RWPE1 (cell line): ENCODE results near the gene SNRPB.

Source experiments
- CTCF ChIA-PET: fragments of 350-600 bp; sonication (Branson Sonifier 250); formaldehyde crosslinking; extraction: SDS; loops from one replicate; lab custom pipeline; 2021; lab: Yijun Ruan, JAX
- POLR2A ChIA-PET: fragments of 400-600 bp; formaldehyde crosslinking; extraction: SDS; loops from one replicate; lab custom pipeline; 2020; ENCODE audit warnings: antibody characterized with exemption; ENCODE audit not compliant: low non-redundant PET; lab: Yijun Ruan, JAX
- DNase-seq: peaks from one replicate; pipeline ENCODE4 v3.0.0; 2012; ENCODE audit warnings: low spot score
- H3K27ac ChIP-seq: fragments of 450-650 bp; 2 replicates; pipeline ENCODE4 v1.5.1; 2017
- TF ChIP-seq, protein P1 (sequence below): fragments of 450-650 bp; conservative IDR thresholded peaks from 2 replicates; pipeline ENCODE4 v1.5.1; 2017; ENCODE audit warnings: low read depth, mild to moderate bottlenecking

SNRPB gene

DNA sequence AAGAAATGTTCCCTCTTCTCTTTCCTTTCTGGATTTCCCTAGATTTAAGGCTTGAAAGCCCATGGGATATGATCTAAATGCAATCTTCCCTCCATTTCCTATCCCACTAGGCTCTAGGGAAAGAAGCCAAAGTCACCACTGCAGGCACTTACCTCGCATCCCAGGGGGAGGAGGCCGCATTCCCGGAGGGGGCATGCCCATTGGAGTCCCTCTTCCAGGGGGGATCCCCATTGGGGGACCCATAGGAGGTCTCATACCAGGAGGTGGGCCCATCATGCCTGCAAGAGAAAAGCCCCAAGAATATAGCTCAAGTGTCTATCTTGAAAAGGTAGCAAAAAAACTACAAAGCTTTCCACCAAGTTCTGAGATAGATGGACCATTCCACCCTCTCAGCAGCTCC, 8.1 kb downstream of the SNRPB start:
- no peak for DNase-seq
- ChIA-PET CTCF (interaction anchor here (0.9 kb wide), 1 partner anchor 211 kb away, joined by 3 read pairs; no protein-coding TSS in a partner anchor), POLR2A (no interaction called here)
- TF ChIP-seq, protein P1, sequence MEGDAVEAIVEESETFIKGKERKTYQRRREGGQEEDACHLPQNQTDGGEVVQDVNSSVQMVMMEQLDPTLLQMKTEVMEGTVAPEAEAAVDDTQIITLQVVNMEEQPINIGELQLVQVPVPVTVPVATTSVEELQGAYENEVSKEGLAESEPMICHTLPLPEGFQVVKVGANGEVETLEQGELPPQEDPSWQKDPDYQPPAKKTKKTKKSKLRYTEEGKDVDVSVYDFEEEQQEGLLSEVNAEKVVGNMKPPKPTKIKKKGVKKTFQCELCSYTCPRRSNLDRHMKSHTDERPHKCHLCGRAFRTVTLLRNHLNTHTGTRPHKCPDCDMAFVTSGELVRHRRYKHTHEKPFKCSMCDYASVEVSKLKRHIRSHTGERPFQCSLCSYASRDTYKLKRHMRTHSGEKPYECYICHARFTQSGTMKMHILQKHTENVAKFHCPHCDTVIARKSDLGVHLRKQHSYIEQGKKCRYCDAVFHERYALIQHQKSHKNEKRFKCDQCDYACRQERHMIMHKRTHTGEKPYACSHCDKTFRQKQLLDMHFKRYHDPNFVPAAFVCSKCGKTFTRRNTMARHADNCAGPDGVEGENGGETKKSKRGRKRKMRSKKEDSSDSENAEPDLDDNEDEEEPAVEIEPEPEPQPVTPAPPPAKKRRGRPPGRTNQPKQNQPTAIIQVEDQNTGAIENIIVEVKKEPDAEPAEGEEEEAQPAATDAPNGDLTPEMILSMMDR: no peak
- H3K27ac ChIP-seq: no peak overlapping the region

DNA sequence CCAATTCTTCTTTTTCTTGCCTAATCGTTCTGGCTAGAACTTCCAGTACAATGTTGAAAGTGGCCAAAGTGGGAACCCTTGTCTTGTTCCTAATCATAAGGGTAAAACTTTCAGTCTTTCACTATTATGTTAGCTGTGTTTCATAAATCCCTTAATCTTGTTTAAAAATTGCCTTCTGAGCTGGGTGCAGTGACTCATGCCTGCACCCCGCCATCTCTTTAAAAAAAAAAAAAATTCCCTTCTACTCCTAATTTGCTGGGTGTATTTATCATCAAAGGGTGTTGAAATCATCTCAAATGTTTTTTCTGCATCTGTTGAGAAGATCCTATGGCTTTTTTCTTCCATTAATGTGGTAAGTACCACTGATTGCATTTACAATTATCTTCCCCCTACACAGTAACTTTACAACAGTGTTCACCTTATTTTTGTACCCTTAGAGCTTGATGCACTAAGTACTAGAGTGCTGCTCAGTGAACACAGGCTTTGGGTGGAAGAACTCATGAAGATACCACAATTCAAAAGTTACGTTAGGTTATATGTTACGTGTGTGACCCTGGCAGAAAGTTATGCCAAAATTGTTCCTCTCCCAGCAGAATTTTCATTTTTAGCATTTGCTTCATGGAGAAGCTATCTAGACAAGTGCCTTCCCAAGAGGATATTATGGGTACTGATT, 9.7 kb downstream of the SNRPB start:
- TF ChIP-seq, protein P1: no peak
- ChIA-PET CTCF (interaction anchor here (0.7 kb wide), 1 partner anchor 741 kb away, joined by 3 read pairs; no protein-coding TSS in a partner anchor), POLR2A (no interaction called here)
- no peak for DNase-seq
- no peak overlapping the region for H3K27ac ChIP-seq

DNA sequence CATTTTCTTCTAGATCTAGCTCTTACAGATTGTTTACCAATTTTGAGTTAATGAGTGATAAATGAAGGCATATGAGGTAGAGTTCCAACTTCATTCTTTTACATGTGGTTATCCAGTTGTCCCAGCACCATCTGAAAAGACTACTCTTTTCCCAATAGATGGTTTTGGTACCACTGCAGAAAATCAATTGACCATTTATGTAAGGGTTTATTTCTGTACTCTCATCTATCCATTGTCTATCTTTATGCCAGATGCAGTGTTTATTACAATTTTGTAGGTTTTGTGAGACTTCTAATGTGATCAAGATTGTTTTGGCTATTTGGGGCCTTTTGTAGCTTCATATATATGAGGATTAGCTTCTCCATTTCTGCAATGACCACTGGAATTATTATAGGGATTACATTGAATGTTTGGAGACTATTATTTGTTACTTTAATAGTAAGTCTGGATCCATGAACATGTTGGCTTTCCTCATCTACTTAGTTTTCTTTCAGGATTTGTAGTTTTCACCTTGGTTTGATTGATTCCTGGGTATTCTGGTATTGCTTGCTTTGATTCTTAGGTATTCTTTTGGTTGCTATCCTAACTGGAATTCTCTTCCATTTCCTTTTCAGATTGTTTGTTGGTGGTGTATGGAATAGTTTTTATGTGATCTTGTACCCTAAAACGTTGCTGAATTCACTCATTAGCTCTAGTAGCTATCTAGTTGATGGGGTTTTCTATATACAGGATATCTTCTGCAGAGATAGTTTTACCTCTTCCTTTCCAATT, 10.4 kb downstream of the SNRPB start:
- DNase-seq: no peak
- CTCF ChIA-PET: interaction anchor here (0.7 kb wide), 1 partner anchor 741 kb away, joined by 3 read pairs; no protein-coding TSS in a partner anchor
- POLR2A ChIA-PET: no interaction called here
- TF ChIP-seq, protein P1: no peak
- no peak overlapping the region for H3K27ac ChIP-seq

DNA sequence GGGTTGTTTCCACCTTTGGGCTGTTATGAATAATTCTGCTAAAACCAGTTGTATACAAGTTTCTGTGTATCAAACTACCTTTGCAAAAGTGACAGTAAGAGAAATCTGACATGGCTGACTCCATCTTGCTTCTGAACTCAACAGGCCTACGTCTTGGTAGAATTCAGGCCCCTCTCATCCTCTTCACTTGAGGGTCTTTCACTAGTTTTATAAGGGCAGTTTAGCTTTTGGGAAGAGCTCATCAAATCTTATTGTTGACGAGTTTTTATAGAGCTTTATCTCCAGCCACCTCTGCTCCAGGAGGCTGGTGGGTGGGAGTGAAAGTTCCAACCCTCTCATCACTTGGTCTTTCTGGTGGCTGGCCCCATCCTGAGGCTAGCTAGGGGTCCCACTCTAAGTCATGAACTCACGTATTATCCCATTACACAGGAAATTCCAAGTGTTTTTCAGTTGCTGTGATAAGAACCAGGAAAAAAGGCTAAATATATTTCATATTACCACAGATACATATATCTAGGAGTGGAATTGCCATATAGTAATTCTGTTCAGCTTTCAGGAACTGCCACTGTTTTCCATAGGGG, 11.6 kb downstream of the SNRPB start:
- POLR2A ChIA-PET: no interaction called here
- CTCF ChIA-PET: interaction anchor here (0.9 kb wide), 1 partner anchor 72 kb away, joined by 3 read pairs; no protein-coding TSS in a partner anchor
- H3K27ac ChIP-seq: no peak overlapping the region
- no peak for DNase-seq
- TF ChIP-seq, protein P1: no peak

DNA sequence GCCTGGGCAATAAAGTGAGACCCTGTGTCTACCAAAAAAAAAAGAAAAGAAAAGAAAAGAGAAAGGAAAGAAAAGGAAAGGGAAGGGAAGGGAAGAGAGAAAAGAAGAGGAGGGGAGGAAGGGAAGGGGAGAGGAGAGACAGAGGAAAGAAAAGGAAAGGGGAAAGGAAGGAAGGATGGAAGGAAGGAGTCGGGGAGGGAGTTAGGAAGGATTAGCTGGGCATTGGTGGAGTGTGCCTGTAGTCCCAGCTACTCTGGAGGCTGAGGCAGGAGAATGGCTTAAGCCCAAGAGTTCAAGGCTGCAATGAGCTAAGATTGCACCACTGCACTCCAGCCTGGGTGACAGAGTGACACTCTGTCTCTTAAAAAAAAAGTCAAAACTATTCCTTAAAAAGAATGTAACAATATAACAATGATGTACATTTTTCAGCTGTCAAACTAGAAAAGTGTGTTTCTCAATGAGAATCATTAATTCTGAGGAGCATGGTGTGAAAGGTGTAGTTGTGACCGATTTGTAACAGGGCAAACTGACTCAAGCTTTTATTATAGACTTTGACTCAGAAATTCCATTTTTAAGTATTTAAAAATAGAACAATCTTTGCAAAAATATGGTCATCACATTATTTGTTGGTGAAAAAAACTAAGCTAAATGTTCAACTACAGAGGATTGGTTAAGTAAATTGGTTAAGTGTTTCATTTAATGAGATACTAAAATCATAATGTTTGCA, 14.7 kb downstream of the SNRPB start:
- no peak for DNase-seq
- TF ChIP-seq, protein P1: no peak
- H3K27ac ChIP-seq: no peak overlapping the region
- ChIA-PET POLR2A (no interaction called here), CTCF (no interaction called here)

DNA sequence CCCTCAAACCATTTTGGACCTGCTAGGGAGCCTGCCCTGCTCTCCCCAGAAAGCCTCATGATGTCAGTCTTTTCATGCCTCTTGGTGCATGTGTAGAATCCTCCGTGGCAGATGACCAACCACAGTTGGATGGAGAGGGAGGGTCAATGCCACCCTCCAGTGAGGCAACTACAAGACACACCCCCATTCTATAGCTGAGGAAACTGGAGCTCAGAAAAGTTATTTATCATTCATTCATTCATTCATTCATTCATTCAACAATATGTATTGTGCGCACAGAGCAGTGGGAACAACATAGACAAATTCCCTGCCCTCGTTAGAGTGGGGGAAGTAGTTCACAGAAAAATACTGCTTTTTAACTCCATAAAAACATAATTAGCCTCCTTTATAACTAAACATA, 16.8 kb downstream of the SNRPB start:
- TF ChIP-seq, protein P1: no peak
- ChIA-PET POLR2A (no interaction called here), CTCF (interaction anchor here (1.0 to 2.9 kb wide), 2 partner anchors 69 to 246 kb away, joined by 3 to 29 read pairs; no protein-coding TSS in a partner anchor)
- no peak for DNase-seq
- no peak overlapping the region for H3K27ac ChIP-seq
